22Rv1 (cell line): ENCODE data around the gene CEP89.
"Not testable (repeated sequence)": the region's sequence is repeated elsewhere in the genome, so short reads cannot be mapped to it uniquely, and the experiment has no call there.

Experiments
- H3K27ac ChIP-seq: fragments of 450-650 bp; 2 replicates; pipeline ENCODE4 v1.5.1; 2017
- ZFX ChIP-seq: fragments of 450-650 bp; IDR thresholded peaks from 2 replicates; pipeline ENCODE4 v1.6.1; 2017; ENCODE audit warnings: antibody characterized with exemption, borderline replicate concordance
- TF ChIP-seq, protein P1 (sequence below): fragments of 450-650 bp; IDR thresholded peaks from 2 replicates; pipeline ENCODE4 v1.5.1; 2017; ENCODE audit warnings: mild to moderate bottlenecking

Gene CEP89

DNA sequence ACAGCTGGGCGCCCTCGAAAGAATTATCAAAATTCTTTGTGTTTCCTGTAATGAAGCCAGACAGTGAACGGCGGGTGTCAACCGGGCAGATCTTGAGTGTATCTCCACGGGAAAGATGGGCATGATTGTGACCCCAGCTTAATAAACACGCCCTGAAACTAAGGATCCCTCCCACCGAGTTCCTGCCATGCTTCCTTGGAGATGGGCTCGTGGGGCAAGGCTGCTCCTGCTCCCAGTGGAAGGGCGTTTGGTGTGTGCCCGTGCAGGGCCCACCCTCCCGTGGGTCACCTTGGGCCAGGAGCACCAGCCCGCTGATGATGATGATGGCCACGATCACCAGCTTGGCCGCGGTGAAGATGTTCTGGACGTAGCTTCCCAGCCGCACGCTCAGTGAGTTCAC is 109.6 kb downstream of the CEP89 start:
- no peak overlapping the region for H3K27ac ChIP-seq
- TF ChIP-seq ZFX: no peak
- TF ChIP-seq, protein P1, sequence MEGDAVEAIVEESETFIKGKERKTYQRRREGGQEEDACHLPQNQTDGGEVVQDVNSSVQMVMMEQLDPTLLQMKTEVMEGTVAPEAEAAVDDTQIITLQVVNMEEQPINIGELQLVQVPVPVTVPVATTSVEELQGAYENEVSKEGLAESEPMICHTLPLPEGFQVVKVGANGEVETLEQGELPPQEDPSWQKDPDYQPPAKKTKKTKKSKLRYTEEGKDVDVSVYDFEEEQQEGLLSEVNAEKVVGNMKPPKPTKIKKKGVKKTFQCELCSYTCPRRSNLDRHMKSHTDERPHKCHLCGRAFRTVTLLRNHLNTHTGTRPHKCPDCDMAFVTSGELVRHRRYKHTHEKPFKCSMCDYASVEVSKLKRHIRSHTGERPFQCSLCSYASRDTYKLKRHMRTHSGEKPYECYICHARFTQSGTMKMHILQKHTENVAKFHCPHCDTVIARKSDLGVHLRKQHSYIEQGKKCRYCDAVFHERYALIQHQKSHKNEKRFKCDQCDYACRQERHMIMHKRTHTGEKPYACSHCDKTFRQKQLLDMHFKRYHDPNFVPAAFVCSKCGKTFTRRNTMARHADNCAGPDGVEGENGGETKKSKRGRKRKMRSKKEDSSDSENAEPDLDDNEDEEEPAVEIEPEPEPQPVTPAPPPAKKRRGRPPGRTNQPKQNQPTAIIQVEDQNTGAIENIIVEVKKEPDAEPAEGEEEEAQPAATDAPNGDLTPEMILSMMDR: no peak

DNA sequence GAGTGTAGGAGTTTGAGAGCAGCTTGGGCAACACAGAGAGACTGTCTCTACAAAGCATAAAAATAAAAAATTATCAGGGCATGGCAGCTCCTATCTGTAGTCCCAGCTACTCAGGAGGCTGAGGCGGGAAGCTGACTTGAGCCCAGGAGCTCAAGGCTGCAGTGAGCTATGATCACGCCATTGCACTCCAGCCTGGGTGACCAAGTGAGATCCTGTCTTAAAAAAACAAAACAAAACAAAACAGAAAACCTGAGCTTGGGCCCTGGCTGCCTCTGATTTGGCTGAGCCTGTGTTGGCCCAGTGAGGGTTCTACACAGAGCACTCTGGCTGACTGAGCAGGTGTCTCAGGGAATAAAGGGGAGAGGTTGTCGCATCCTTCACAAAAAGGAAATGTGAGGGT is 110.2 kb downstream of the CEP89 start:
- H3K27ac ChIP-seq: no peak overlapping the region
- TF ChIP-seq, protein P1: no peak
- no peak for TF ChIP-seq ZFX

GRCh38 chr19:32859591-32859990 is 112.2 kb downstream of the CEP89 start:
- H3K27ac ChIP-seq: no peak overlapping the region
- no peak for TF ChIP-seq ZFX
- TF ChIP-seq, protein P1: no peak

DNA sequence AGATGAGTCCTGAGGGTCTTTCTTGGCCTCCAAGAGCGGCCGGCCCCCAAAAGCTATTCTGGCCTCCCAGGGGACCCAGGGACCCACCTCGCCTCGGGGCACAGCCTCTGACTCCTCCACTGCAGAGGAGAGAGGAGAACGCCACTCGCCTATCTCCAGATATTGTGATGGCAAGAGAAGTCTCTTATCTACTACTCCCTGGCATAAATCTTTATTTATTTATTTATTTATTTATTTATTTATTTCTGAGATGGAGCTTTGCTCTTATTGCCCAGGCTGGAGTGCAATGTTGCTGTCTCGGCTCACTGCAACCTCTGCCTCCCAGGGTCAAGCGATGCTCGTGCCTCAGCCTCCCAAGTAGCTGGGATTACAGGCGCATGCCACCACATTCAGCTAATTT is 113.2 kb downstream of the CEP89 start:
- no peak for TF ChIP-seq ZFX

GRCh38 chr19:32858155-32858554 is 113.6 kb downstream of the CEP89 start:
- no peak overlapping the region for H3K27ac ChIP-seq
- TF ChIP-seq, protein P1: no peak
- no peak for TF ChIP-seq ZFX

More for the DNA sequence above, 113.2 kb downstream of the CEP89 start:
- no peak overlapping the region for H3K27ac ChIP-seq

DNA sequence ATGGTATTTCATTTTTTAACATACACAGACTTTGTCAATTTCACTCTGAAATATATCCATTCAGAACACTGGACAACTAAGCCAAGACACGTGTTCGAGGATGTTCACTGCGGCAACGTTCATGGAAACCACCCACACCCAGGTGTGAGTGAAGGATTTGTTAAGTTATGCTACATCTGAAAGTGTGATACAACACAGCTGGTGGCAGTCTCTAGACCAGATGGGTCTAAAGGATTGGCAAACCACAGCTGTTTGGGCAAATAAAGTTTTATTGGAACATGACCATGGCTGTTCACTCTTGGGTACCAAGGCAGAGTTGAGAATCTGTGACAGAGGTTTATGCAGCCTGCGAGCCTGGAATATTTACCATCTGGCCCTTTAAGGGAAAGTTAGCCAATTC is 114.2 kb downstream of the CEP89 start:
- no peak overlapping the region for H3K27ac ChIP-seq
- TF ChIP-seq, protein P1: no peak
- TF ChIP-seq ZFX: no peak

DNA sequence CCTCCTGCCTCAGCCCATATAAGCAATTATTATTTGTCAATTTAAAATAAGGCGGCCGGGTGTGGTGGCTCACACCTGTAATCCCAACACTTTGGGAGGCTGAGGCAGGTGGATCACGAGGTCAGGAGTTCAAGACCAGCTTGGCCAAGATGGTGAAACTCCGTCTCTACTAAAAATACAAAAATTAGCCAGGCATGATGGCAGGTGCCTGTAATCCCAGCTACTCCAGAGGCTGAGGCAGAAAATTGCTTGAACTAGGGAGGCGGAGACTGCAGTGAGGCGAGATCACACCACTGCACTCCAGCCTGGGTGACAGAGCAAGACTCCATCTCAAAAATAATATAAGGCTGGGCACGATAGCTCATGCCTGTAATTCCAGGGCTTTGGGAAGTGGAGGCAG is 114.9 kb downstream of the CEP89 start:
- not testable (repeated sequence) for H3K27ac ChIP-seq

- TF ChIP-seq, protein P1: no peak
- TF ChIP-seq ZFX: no peak
- H3K27ac ChIP-seq: no peak overlapping the region
Measured at GRCh38 chr19:32852216-32852615, 119.5 kb downstream of the CEP89 start.

DNA sequence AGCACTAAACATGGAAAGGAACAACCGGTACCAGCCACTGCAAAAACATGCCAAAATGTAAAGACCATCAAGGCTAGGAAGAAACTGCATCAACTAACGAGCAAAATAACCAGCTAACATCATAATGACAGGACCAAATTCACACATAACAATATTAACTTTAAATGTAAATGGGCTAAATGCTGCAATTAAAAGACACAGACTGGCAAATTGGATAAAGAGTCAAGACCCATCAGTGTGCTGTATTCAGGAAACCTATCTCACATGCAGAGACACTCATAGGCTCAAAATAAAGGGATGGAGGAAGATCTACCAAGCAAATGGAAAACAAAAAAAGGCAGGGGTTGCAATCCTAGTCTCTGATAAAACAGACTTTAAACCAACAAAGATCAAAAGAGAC is 123.7 kb downstream of the CEP89 start:
- H3K27ac ChIP-seq: not testable (repeated sequence)
